ENCODE results near the gene UTP11.

UTP11 gene

DNA sequence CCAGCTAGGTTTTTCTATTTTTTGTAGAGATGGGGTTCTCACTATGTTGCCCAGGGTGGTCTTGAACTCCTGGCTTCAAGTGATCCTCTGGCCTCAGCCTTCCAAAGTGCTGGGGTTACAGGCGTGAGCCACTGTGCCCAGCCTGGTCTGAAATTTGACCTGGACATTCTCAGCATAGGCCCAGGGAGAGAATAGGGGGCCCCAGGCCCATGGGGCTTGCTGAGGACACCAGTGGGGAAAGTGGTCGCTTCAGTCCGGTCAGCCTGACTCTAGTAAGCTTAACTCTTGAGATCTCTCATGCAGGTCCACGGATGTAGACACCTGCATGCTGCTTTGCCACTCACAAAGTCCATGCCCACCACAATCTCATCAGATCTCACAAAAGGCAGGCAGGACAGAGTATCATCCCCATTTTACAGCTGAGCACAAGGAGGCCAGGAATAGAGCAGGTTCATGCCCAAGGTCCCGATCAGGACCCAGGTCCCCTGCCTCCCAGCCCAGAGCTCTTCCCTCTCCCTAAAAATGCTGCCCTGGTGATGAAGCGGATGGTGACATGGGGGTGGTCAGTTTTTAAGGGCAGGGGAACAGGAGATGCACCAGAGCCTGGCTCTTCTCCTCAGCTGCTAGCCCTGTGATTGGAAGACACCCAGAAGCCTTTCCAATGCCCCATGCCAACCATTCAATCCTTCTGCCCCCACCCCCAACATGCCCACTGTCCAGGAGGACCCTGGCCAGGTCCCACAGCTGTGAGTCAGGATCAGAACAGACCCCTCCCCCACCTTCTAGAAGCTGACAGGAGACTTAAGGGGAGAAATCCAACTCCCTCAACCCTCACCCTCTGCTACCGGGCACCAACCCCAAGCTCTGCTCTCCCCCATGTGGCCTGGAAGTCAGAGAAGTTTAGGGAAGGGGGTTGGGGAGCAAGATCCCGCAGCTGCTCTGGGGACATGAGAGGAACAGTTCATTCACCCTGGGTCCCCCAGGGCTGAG lies 9.0 kb upstream of the UTP11 start:
- DNase-seq (ENCODE audit: low read depth in 1 of 2, low spot score in 1 of 2) = no peak

- no peak for DNase-seq (ENCODE audit: low read depth in 1 of 2, low spot score in 1 of 2)
These were observed 8.0 kb upstream of the UTP11 start for GRCh38 chr1:38004284-38005108.

GRCh38 chr1:38005195-38006007 lies 7.1 kb upstream of the UTP11 start, which contains the start of gene FHL3:
Gene FHL3, minus strand, starts transcription at chr1:38005514. Its CDS starts 6,102 bp downstream, at chr1:37999412.
- DNase-seq (ENCODE audit: low read depth in 1 of 2, low spot score in 1 of 2) = peak in 1 of 2 donors; percentile 33

GRCh38 chr1:38006008-38006828 lies 6.3 kb upstream of the UTP11 start:
- no peak for DNase-seq (ENCODE audit: low read depth in 1 of 2, low spot score in 1 of 2)

DNA sequence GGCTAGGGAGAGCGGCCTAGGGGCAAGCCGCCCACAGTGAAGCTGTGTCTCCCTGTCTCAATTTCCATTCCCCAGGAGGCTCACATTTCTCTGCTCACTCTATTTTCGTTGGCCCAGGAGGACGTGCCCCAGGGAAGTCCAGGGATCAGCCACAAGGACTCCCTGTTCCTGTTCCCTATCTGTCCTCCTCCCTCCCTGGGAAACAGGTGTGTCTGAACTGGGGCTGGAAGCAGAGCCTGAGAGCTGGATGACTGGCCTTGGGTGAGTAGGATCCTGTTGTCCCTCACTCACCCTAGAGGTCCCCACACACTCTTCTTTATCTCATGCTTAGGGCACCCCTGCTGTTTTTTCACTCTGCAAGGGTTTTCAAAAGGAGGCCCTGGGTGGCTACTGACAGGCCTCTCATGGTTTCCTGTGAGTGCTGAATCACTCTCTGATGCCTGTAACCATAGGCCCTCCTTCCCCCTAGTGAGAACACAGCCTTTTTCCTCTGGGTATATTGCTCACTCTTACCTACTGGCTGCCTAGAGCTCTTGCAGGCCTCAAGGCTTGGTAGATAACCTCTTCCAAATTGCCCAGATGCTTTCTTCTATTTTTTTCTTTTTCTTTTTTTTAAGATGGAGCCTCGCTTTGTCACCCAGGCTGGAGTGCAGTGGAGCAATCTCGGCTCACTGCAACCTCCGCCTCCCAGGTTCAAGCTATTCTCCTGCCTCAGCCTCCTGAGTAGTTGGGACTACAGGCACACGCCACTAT lies 3.3 kb upstream of the UTP11 start:
- DNase-seq (ENCODE audit: low read depth in 1 of 2, low spot score in 1 of 2) = no peak

- no peak for DNase-seq (ENCODE audit: low read depth in 1 of 2, low spot score in 1 of 2)
These were observed 2.7 kb upstream of the UTP11 start for GRCh38 chr1:38009841-38010180.

GRCh38 chr1:38013227-38013622 lies 691 bp downstream of the UTP11 start:
- no peak for DNase-seq (ENCODE audit: low read depth in 1 of 2, low spot score in 1 of 2)

DNA sequence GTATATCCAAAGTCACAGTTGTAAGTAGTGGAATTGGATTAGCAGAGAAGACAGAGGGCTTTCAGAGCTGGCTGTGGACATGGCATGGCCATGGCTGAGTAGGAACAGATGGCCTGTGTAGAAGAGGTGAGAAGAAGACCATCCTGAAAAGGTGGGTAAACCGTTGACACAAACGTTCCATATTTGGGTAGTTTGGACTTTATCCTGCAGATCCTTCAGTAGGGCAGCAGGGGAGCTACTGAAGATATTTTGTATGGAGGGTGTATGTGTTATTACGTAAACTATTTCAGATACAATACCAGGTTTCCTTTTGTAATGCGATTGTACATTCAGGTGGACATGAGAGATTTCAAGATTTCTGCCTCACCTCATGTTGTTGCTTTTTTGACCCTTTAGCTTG lies 1.6 kb downstream of the UTP11 start:
- DNase-seq (ENCODE audit: low read depth in 1 of 2, low spot score in 1 of 2) = no peak

- DNase-seq (ENCODE audit: low read depth in 1 of 2, low spot score in 1 of 2) = no peak
These were observed 2.3 kb downstream of the UTP11 start for GRCh38 chr1:38014724-38015424.

DNA sequence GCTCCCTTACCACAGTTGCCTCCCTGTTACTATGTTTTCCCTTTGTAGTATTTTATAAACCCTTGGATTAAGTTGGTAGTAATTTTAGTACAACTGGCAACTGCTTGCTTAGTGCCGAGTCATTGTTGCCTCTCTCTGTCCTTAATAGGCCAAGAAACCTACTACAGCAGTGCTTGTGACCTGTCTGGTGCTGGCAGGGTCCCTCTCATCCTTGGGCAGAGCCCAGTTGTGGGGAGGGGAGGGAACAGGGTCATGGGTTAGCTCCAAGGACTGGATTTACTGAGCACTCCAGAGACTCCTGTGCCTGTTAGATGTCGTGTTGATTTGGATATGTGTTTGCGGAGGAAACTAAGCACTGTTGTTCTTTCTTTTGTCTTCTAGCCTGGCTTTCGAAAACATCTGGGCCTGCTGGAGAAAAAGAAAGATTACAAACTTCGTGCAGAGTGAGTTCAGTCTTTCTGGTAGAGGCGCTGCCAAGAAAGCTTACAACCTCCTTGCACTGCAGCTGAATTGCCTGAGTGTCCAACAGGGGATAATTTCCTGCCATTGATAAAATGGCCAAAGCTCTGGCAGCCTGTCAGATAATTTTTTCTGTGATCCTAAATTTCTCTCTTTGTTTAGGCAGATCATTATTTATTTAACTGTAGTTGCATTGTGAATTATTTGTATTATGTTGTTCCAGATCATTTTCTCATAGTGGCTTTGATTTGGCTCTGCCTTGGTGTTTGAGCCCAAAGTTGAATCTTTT lies 3.6 kb downstream of the UTP11 start:
- DNase-seq (ENCODE audit: low read depth in 1 of 2, low spot score in 1 of 2) = no peak

- no peak for DNase-seq (ENCODE audit: low read depth in 1 of 2, low spot score in 1 of 2)
These were observed 6.4 kb downstream of the UTP11 start for GRCh38 chr1:38018864-38019343.

- no peak for DNase-seq (ENCODE audit: low read depth in 1 of 2, low spot score in 1 of 2)
These were observed 7.9 kb downstream of the UTP11 start for GRCh38 chr1:38020396-38020795.

DNA sequence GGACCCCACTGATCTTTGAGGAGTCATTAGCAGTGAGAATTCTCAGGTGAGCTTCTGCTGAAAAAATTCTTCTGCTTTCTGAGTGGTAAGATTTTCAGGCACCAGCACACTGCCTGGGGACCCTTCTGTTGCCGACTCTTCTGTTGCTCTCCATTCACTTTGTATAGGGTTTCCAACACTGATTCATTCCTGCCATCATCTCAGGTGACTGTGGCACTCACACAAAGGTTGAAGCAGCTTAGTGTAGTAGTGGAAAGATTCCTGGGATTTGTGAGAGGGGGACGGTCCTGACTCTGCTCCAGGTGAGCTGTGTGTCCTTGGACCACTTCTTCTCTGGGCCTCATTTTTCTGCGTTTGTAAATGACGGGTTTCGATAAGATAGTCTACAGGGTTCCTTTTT lies 9.4 kb downstream of the UTP11 start:
- no peak for DNase-seq (ENCODE audit: low read depth in 1 of 2, low spot score in 1 of 2)

DNA sequence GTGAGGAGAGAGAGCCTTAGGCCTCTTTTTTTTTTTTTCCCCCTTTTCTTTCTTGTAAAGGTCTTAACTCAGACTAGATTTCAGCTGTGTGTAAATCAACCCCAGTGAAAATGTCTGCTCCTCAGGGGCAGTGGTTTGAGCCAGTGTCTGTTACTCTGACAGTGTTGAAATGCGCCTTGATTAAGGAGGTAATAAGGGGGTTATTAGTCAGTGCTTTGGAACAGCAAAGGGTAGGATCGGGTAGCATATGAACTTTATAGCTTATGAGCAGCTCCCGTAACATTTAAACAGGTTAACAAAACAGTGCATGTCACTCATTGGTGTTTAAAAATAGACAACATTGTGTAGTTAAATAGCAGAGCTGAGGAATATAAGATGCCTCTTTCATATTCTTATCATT lies 10.3 kb downstream of the UTP11 start:
- no peak for DNase-seq (ENCODE audit: low read depth in 1 of 2, low spot score in 1 of 2)

GRCh38 chr1:38025233-38025632 lies 12.7 kb downstream of the UTP11 start:
- DNase-seq (ENCODE audit: low read depth in 1 of 2, low spot score in 1 of 2) = no peak

GRCh38 chr1:38025664-38026063 lies 13.1 kb downstream of the UTP11 start:
- no peak for DNase-seq (ENCODE audit: low read depth in 1 of 2, low spot score in 1 of 2)

- DNase-seq (ENCODE audit: low read depth in 1 of 2, low spot score in 1 of 2) = no peak
These were observed 14.2 kb downstream of the UTP11 start for GRCh38 chr1:38026592-38027200.
